ENCODE measurements around the gene E2F6. TPM values are rescaled to one million over a fixed set of nuclear protein-coding genes. Genes with fewer than 3 reads are reported as not detected.

Gene E2F6
- total and polyA plus RNA-seq, 9 of the 15 experiments (the other 6 are each of a cell fraction or from before 2014, with no cell fraction given) = 13.6 to 33.9 (median 26.1) TPM

DNA sequence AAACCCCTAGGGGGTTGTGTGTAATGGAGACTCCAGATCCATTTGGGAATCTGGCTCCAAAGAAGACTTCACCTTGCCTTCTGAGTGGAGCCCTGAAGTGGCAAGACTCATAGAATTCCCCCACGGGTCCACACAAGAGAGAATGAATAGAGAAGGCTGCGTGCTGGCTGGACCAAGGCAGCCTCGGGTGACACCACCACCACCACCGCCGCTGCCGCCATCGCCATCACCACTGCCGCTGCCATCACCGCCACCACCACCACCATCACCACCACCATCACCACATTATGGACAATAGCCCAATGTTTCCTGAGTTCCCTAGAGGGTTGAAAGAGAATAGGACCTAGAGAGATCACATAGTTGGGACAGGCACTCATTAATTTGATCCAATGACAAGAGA, 63.5 kb downstream of the E2F6 start:
- no peak for FAIRE-seq
- TF ChIP-seq, protein P1, sequence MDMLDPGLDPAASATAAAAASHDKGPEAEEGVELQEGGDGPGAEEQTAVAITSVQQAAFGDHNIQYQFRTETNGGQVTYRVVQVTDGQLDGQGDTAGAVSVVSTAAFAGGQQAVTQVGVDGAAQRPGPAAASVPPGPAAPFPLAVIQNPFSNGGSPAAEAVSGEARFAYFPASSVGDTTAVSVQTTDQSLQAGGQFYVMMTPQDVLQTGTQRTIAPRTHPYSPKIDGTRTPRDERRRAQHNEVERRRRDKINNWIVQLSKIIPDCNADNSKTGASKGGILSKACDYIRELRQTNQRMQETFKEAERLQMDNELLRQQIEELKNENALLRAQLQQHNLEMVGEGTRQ (CRISPR knock-in tag; IDR thresholded peaks at IDR 0.05) = peak; percentile 44; the same call in 1 of the 2 replicates
- no peak for TF ChIP-seq ETV5 (CRISPR knock-in tag; IDR thresholded peaks at IDR 0.05; ENCODE audit: low read depth)
- TF ChIP-seq ZZZ3 (IDR thresholded peaks at IDR 0.05) = no peak
- no peak for TF ChIP-seq KLF6 (CRISPR knock-in tag; IDR thresholded peaks at IDR 0.05; ENCODE audit: borderline replicate concordance)
- TF ChIP-seq CAMTA2 (CRISPR knock-in tag; conservative IDR thresholded peaks at IDR 0.05) = no peak
- TF ChIP-seq ZFP30 (CRISPR knock-in tag; IDR thresholded peaks at IDR 0.05; ENCODE audit: borderline replicate concordance) = no peak
- TF ChIP-seq MTA2 (IDR thresholded peaks at IDR 0.05; ENCODE audit: low read depth) = no peak
- TF ChIP-seq ZFP1 (CRISPR knock-in tag; IDR thresholded peaks at IDR 0.05) = no peak

More for the DNA sequence above, 63.5 kb downstream of the E2F6 start:
- ChIA-PET CTCF (ENCODE audit: low intra/inter-chr PET ratio) (no interaction called here), POLR2A (interaction anchor here (1.1 kb wide), 1 partner anchor 10 kb away, joined by 3 read pairs; no protein-coding TSS in a partner anchor)
- no TSS peak for BruUV-seq (replicated peaks)
- Histone ChIP-seq H3K27ac (ENCODE audit: extremely low read depth, low read depth, low read length) (no peak overlapping the region), H3K4me3 (no peak overlapping the region), H3K9ac (ENCODE audit: insufficient read depth in 1 of 2, low read depth in 2 of 2, low read length in 2 of 2) (no peak overlapping the region), H3K4me1 (replicated peaks in 1 of 2; ENCODE audit: control insufficient read depth in 2 of 2, insufficient read depth in 2 of 2, low read length in 2 of 2) (peaks cover 0 to 13% of the 10 kb centered on the region in 2 experiments; a peak in 3 of 5 replicates), H3K4me2 (ENCODE audit: insufficient read depth, low read length) (no peak overlapping the region), H2AFZ (ENCODE audit: low read depth, low read length) (no peak overlapping the region), H3K79me2 (ENCODE audit: control insufficient read depth, insufficient read depth, low read length) (no peaks in the 10 kb centered on the region), H4K20me1 (replicated peaks; ENCODE audit: control insufficient read depth, insufficient read depth, low read length) (no peaks in the 10 kb centered on the region), H3K9me1 (ENCODE audit: control insufficient read depth, insufficient read depth, low read length) (no peaks in the 10 kb centered on the region), H3K27me3 (ENCODE audit: control insufficient read depth in 2 of 2, insufficient read depth in 2 of 2, low read length in 2 of 2) (peaks cover 0 to 7% of the 10 kb centered on the region in 2 experiments; a peak in 2 of 5 replicates), H3K9me3 (replicated peaks; ENCODE audit: control insufficient read depth, insufficient read depth, low read depth, low read length) (no peaks in the 10 kb centered on the region), H3K36me3 (ENCODE audit: control insufficient read depth, insufficient read depth, low read length) (no peaks in the 10 kb centered on the region)
- DNase-seq (ENCODE audit: extremely low read depth in 1 of 4, low spot score in 3 of 4) (no peak), ATAC-seq (no peak)
- intact Hi-C loops (cut with micrococcal nuclease) = no loop called here
- 64% methylated on average over 8 of the region's 9 CpGs for WGBS (ENCODE audit: insufficient coverage, low coverage, missing lambda C conversion rate)
- in situ Hi-C loops (cut with MboI) = loop anchor here (25.0 kb wide), 3 partner anchors 165 to 565 kb away; a partner anchor contains a TSS

Measured in K562 (cell line).